Stimulated activated CD8-positive, alpha-beta memory T cell treated with anti-CD3 and anti-CD28 coated beads, Interleukin-2, amount 100 ng/mL, for 1 hour (primary cell): ENCODE results near the gene SYNGR1.
"Not testable (repeated sequence)": the region's sequence is repeated elsewhere in the genome, so short reads cannot be mapped to it uniquely, and the experiment has no call there.

Source experiments
- DNase-seq, 2 donors: peaks; one replicate each; pipeline ENCODE4 v3.0.0-alpha.2; 2020; ENCODE audit warnings: low read depth in 2 of 2

SYNGR1 gene

DNA sequence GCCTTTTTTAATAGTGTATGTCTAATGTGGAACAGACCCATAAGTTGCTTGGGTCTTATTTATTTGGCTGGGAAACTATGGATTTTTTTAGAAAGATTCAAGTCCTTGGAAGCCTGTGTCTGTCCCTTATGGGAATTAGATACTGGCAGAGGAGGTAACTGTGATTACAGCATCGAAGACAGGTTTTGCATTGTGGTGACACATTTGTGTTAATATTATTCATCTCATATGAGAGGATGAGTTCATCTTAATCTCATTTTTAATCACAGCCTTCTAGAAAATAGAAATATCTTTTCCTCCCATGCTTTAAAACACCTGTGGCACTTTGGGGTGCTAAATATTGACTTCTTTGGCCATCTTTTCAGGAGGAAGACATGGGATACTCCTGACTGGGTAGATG is 59.0 kb downstream of the SYNGR1 start:
- DNase-seq: no peak

DNA sequence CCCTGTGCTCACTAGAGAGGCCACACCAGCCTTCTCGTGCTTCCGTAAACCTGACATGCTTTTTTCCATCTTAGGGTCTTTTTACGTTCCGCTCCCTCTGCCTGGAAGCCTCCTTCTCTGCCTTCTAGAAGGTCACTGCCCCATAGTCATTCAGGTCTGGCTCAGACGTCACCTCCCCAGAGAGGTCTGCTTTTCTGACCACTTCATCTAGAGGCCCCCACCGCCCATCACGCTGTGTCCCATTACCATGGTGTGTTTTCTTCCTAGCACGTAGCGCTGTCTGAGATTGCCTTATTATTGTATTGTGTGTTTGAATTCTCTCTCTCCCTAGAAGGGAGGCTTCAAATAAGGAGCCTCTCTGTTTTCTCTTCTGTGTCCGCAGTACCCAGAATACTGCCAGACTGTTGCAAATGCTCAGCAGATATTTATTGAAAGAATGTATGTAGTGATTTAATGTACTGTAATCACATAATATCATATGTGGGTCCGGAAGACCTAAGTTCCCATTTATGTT is 59.8 kb downstream of the SYNGR1 start:
- DNase-seq: no peak

DNA sequence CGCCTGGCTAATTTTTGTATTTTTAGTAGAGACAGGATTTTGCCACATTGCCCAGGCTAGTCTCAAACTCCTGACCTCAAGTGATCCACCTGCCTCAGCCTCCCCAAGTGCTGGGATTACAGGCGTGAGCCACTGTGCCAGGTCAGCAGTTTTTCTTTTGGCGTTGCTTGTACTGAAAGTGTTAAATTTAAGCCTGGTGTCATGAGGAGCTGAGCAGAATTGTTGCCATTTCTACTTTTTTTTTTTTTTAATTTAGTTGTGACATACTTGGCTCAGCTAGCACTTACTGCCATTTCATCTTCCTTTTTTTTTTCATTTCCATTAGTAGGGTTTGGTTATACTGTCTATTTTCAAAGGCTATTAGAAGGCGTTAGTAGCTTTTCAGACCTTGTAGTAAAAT is 60.5 kb downstream of the SYNGR1 start:
- DNase-seq: no peak

DNA sequence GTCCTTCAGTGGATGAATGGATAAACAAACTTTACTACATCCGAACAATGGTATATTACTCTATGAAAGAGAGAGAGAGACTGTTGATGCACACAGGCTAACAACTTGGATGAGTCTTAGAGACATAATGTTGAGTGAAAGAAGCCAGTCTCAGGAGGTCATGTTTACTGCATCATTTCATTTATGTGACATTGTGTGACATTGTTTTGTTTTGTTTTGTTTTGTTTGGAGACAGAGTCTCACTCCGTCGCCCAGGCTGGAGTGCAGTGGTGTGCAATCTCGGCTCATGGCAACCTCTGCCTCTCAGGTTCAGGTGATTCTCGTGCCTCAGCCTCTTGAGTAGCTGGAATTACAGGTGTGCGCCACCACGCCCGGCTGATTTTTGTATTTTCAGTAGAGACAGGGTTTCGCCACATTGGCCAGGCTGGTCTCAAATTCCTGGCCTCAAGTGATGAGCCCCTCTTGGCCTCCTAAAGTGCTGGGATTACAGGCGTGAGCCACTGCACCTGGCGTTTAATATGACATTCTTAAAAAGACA is 62.1 kb downstream of the SYNGR1 start:
- DNase-seq: not testable (repeated sequence)

DNA sequence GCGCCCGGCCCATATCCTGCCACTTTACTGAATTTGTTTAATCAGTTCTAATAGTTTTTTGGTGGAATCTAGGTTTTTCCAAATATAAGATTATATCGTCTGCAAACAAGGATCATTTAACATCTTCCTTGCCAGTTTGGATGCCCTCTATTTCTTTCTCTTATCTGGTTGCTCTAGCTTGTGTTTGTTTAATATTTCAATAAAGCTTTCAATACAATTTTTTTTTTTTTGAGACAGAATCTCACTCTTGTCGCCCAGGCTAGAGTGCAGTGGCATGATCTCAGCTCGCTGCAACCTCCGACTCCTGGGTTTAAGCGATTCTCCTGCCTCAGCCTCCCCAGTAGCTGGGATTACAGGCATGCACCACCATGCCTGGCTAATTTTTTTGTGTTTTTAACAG is 63.4 kb downstream of the SYNGR1 start:
- DNase-seq: not testable (repeated sequence)

DNA sequence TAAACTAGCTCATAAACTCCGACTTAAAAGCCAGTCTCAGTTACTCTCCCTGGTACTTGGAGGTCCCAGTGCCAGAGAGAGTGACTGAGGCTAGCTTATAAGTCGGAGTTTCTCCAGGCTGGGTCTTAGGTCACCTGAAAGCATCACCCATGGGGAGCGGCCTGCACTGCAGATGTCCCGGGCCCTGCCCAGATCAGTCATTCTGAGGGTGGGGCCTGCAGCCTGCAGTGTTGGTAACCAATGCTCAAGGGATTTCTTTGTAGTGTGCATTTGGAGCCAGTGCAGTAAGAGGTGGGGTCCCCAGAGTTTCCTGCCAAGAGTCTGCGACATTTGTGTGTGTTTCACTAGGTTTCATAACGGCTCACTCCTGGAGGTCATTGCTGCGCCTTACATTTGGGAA is 64.6 kb downstream of the SYNGR1 start:
- DNase-seq: no peak

DNA sequence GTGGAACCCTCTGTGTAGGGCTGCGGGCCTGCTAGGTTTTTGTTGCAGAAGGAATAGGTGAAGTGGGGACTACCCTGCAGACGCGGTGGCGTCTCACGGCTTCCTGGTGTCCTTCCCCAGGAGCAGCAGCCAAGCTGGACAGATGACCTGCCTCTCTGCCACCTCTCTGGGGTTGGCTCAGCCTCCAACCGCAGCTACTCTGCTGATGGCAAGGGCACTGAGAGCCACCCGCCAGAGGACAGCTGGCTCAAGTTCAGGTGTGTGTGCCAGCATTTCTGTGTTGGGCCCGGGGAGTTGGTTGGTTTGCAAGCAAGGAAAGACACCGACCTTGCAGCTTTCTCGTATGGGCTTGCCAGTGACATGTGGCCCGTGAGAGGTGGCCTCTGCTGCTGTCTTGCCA is 65.1 kb downstream of the SYNGR1 start:
- DNase-seq: no peak

DNA sequence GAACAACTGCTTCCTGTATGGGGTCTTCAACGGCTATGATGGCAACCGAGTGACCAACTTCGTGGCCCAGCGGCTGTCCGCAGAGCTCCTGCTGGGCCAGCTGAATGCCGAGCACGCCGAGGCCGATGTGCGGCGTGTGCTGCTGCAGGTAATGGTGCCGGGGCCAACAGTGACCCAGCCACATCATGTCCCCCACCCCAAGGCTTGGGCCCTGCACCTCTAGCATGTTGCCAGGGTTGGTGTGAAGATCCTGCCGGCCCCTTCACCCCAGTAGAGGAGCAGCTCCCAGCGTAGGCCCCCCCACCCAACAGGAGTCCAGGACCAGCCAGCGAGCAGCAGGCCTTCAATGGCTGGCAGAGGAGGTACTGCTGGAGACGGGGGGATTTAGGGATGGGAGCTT is 65.7 kb downstream of the SYNGR1 start:
- DNase-seq: no peak

DNA sequence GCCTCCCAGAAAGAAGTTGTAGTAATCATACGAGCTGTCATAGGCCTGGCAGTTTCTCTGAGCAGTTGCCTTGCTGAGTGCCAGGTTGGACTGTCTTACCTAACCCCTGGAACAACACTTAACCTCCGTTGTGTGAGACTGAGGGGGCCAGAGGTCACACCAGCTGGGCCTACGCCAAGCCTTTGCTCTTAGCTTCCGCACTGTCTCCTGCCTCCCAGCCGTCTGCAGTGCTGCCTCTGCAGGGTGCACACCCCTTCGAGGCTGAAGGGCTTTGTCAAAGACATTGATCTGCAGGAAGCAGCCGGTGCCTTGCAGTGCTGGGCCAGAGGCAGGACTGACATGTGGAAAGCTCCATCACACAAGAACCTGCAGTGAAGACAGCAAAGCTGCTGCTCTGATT is 66.5 kb downstream of the SYNGR1 start:
- no peak for DNase-seq

DNA sequence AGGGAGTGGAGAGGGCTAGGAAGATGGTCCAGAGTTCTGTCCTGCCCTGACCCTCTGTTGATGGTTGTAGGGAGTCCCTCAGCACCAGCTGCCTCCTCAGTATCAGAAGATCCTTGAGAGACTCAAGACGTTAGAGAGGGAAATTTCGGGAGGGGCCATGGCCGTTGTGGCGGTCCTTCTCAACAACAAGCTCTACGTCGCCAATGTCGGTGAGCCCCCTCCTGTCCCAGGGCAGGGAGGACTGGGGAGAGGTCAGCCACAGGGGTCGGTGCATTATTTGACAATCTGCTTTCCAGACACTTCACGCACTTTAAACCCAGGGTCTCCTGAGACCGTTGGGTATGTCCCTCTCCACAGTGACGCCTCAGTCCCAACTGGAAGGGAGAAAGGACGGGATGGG is 67.8 kb downstream of the SYNGR1 start:
- DNase-seq: no peak

DNA sequence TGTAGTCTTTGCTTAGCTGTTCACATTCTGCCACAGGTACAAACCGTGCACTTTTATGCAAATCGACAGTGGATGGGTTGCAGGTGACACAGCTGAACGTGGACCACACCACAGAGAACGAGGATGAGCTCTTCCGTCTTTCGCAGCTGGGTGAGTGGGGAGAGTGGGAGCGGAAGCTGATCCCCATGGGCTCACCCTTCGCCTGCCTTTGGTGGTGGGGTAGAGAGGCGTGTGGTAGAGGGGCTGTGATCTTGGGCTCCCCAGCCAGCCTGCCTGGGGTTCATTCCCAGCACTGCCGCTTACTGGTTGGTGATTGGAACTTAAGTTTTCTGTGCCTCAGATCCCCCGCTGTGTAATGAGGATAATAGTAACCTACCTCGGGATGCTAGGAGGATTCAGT is 68.9 kb downstream of the SYNGR1 start:
- no peak for DNase-seq

DNA sequence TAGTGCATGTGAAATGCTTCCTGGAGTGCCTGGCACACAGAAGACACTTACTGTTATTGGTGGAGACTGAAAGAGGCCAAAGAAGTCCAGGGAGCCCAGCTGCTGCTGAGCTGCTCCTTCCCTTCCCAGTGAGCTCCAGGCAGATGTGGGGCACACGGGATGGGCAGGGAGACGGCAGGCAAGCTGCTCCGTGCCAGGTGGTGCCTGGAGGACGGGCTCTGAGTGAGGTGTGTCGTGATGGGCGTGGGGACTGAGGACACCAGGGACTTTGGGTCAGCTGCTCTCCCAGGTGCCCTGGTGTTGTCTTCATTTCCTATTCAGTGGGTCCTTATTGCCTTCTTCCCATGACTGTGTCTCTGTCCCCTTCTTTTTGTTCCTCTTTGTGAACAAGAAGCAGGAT is 69.3 kb downstream of the SYNGR1 start:
- no peak for DNase-seq

DNA sequence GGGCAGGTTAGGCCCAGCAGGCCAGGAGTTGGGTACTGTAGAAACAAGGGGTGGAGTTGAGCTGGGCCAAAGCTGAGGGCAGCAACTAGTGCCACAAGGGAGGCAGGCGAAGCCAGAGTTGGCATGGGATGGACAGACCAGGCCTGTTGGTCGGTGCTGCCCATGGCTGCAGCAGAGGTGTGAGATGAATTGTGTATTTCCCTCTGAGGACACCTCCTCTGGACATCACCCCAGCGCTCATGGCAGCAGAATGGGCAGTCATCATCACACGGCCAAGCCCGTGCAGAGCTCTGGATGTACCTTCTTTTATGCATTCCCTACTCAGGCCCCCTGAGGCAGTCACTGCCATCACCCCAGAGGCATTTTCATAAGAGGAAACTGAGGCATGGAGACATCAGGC is 70.1 kb downstream of the SYNGR1 start:
- DNase-seq: no peak

DNA sequence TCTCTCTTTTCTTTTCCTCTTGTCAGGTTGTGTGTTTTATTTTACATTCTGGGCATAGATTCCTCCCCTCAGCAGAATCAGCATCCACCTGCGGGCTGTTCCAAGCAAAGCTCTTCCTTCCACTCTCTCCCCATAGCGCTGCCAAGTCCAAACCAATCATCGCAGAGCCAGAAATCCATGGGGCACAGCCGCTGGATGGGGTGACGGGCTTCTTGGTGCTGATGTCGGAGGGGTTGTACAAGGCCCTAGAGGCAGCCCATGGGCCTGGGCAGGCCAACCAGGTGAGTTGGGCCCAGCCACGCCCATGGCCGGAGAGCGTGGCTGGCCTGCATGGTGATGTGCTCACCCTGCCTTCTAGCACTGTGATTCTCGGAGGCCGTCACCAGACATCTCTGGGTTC is 71.9 kb downstream of the SYNGR1 start:
- no peak for DNase-seq

DNA sequence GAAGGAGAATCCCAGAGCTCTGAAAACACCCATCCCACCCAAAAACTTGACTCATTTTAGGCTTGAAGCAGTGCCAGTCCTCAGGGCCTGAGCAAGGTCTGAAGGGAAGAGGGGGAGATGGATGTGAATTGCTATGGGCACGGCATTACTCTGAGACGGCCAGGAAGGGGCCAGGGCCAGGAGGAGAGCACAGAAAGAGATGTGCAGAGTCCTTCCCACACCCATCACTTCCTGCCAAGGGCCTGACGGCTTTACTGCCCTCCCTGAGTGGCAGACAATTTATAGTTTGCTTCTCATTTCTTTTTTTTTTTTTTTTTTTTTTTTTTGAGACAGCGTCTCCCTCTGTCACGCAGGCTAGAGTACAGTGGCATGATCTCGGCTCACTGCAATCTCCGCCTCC is 72.3 kb downstream of the SYNGR1 start:
- no peak for DNase-seq

DNA sequence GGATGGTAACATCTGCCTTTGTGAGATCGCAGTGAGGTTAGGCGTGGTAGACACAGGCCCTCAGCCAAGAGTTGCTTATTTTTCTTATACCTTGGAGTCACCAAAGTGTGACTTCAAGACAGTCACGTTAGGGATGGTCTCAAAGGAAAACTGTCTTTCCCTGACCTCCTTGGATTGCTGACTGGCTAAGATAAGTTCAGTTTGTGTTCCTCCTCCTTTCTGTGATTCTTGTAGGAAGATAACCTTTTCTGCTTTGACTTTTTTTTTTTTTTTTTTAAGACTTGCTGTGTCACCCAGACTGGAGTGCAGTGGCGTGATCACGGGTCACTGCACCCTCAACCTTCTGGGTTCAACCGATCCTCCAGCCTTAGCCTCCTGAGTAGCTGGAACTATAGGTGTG is 72.9 kb downstream of the SYNGR1 start:
- DNase-seq: no peak

DNA sequence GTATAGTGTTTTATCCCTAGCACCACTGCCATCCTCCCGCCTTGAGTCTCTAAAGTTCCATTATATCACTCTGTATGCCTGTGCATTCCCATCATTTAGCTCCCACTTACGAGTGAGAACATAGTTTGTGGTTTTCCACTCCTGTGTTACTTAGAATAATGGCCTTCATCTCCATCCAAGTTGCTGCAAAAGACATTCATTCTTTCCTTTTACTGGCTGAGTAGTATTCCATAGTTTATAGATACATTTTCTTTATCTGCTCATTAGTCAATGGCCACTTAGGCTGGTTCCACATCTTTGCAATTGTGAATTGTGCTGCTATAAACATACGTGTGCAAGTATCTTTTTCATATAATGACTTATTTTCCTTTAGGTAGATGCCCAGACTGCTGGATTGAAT is 74.2 kb downstream of the SYNGR1 start:
- no peak for DNase-seq

DNA sequence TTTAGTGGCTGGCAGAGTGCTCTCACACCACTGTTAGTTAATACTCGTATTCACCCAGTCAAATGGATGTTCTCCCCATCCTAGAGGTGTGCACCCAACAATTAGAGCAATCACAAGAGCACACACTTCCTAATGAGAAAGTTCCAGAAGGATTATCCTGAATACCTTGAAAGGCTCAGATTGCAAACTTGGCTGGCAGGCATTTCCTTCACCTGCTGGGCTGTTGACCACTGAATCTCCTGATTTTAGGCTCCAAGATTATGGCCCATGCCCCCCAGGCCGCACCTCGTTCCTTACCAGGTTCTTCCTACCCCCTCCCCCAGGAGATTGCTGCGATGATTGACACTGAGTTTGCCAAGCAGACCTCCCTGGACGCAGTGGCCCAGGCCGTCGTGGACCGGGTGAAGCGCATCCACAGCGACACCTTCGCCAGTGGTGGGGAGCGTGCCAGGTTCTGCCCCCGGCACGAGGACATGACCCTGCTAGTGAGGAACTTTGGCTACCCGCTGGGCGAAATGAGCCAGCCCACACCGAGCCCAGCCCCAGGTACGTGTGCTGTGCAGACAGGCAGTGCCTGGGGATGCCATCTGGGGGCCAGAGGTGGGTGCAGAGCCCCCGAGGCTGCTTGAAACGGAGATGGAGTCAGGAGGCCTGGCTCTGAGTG is 76.7 kb downstream of the SYNGR1 start:
- no peak for DNase-seq

DNA sequence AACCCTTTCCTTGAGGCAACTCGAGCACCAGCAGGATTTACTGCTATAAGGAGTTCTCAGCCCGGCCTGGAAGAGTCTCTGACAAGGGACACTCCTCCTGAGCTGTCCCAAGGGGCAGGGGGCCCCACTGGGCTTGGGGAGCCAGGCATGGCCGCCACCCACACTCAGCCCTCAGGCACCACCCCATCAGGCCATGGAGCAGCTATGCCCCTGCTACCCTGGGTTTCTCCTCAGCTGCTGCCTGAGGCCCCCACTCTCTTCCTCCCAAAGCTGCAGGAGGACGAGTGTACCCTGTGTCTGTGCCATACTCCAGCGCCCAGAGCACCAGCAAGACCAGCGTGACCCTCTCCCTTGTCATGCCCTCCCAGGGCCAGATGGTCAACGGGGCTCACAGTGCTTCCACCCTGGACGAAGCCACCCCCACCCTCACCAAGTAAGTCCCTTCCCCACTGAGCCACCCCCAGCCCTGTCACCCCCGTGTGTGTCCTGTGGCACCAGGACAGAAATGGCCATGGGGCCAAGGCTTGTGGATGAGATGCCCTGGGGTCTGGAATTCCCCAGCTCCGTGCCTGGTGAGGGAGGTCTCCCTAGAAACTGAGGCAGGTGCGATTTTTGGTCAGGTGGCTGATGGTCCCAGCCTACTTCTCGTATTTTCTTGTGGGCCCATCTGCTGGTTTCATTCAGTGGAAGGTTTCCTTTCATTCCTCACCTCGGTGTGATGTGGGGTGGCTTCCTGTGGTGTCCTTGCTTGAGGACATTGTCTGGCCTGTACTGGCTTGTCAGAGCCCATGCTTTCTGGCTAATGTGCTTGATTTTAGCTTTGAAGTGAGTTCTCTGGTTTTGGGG is 78.2 kb downstream of the SYNGR1 start:
- no peak for DNase-seq

DNA sequence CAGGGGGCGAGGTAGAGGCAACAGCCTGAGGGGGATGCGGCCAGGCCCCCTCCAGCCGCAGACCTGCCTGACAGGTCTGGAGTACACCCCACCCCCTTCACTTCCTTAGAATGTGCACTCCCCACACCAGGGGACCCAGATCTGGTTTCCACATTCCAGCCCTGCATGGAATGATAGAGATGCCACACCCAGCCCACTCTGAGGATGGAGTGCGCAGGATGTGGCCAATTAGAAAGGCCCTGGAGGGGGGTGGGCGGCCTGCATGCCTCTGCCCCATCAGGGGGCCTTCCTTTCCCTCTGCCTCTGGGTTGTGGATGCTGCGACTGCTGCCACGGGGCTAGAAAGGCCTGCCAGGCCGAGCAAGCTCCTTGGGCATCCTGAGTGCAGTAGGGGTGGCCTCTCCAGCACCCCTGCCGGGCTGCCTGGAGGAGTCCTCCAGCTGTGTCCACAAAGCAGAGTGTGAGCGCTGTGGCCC is 78.8 kb downstream of the SYNGR1 start:
- DNase-seq: no peak

DNA sequence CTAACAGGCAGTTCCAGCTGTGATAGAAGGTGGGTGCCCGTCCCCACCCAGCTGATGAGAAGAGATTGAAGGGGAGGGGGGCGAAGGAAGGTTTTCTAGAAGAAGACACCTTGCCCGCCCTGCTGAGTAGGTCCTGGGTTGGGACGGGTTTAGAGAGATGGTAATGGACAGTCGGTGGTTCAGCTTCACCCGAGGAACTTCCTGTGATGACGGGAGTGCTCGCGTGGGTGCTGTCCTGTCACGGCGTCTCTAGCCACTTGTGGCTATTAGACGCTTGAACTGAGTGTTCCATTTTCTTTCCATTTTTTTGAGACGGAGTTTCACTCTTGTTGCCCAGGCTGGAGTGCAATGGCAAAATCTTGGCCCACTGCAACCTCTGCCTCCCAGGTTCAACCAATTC is 79.4 kb downstream of the SYNGR1 start:
- no peak for DNase-seq

DNA sequence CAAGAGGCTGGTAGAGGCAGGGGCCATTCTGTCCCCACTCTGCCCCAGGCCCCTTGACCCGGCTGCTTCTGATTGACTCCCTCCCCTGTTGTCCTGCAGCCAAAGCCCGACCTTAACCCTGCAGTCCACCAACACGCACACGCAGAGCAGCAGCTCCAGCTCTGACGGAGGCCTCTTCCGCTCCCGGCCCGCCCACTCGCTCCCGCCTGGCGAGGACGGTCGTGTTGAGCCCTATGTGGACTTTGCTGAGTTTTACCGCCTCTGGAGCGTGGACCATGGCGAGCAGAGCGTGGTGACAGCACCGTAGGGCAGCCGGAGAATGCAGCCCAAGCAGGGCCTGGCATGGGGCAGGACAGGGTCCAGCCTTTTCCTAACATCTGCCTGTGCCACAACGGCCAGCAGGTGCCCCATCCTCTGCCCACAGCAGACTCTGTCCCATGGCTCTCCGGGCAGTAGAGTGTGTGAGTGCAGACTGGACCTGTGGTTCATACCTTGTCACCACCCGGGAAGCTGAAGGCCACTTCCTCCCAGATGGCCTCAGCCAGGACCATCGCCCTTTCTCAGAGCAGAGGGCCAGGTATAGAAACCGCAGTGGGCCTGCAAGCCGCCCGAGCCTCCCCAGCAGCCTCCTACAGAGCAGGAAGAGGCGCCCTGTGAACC is 80.3 kb downstream of the SYNGR1 start:
- no peak for DNase-seq
